ENCODE data around the gene SAE1. TPM values are rescaled to one million over a fixed set of nuclear protein-coding genes. Genes with fewer than 3 reads are reported as not detected.

Gene SAE1
- total and polyA plus RNA-seq, 7 donors: 50.5 to 191 (median 109) TPM

- intact Hi-C loops (cut with DNase I): loop anchor here (1.0 to 5.0 kb wide), 2 partner anchors 17 to 251 kb away; partner anchors contain the start of genes ARHGAP35 and SAE1
- H3K4me3 ChIP-seq: peak within 1 kb of the TSS; percentile 78 to 98 (median 97)
- H3K27ac ChIP-seq: peak within 1 kb of the TSS; percentile 97 to 100 (median 100)
- no peaks in the 10 kb centered on the region for H3K36me3 ChIP-seq
- WGBS, 2 donors: 0% methylated on average over 59 of the region's 59 CpGs
- no peaks in the 10 kb centered on the region for H3K9me3 ChIP-seq
- TF ChIP-seq POLR2A (IDR thresholded peaks at IDR 0.05) (peak; percentile 69 to 74), POLR2AphosphoS5 (IDR thresholded peaks at IDR 0.05) (peak; percentile 90 to 95 (median 93)), CTCF (IDR thresholded peaks at IDR 0.05) (no peak), EP300 (IDR thresholded peaks at IDR 0.05) (peak in 1 of 4 donors; percentile 73)
- peak; percentile 100 for DNase-seq
- H3K4me1 ChIP-seq: peaks cover 0 to 28% (median 27%) of the 10 kb centered on the region in 4 donors
- H3K27me3 ChIP-seq: no peaks in the 10 kb centered on the region
Observed at GRCh38 chr19:47112997-47113849, 17.4 kb upstream of the SAE1 start, which contains the start of gene ZC3H4. ZC3H4 (minus strand) TSS chr19:47113776; CDS start chr19:47112584, 1,192 bp downstream.

- H3K9me3 ChIP-seq: no peaks in the 10 kb centered on the region
- H3K4me3 ChIP-seq: peak overlapping the region; percentile 78 to 98 (median 97)
- peak overlapping the region; percentile 97 to 100 (median 100) for H3K27ac ChIP-seq
- DNase-seq: no peak
- no peaks in the 10 kb centered on the region for H3K27me3 ChIP-seq
- 53 to 56% methylated on average over 26 of the region's 26 CpGs for WGBS, 2 donors
- H3K4me1 ChIP-seq: peaks cover 0 to 20% (median 19%) of the 10 kb centered on the region in 4 donors
- H3K36me3 ChIP-seq: no peaks in the 10 kb centered on the region
- no peak for TF ChIP-seq POLR2A (IDR thresholded peaks at IDR 0.05)
- no peak for TF ChIP-seq CTCF (IDR thresholded peaks at IDR 0.05)
- TF ChIP-seq EP300 (IDR thresholded peaks at IDR 0.05): no peak
- no peak for TF ChIP-seq POLR2AphosphoS5 (IDR thresholded peaks at IDR 0.05)
- intact Hi-C loops (cut with DNase I): loop anchor here (1.0 to 5.0 kb wide), 2 partner anchors 16 to 252 kb away; partner anchors contain the start of genes ARHGAP35 and SAE1
Observed at GRCh38 chr19:47113850-47114651, 16.6 kb upstream of the SAE1 start.

- DNase-seq: no peak
- H3K27me3 ChIP-seq: no peaks in the 10 kb centered on the region
- no peak overlapping the region for H3K4me3 ChIP-seq
- no peaks in the 10 kb centered on the region for H3K9me3 ChIP-seq
- intact Hi-C loops (cut with DNase I): no loop called here
- H3K36me3 ChIP-seq: no peaks in the 10 kb centered on the region
- no peak for TF ChIP-seq CTCF (IDR thresholded peaks at IDR 0.05)
- WGBS, 2 donors: 75 to 90% methylated on average over 6 of the region's 6 CpGs
- H3K4me1 ChIP-seq: peaks cover 0 to 17% (median 10%) of the 10 kb centered on the region in 4 donors
- H3K27ac ChIP-seq: no peak overlapping the region
Observed at GRCh38 chr19:47120470-47121067, 10.1 kb upstream of the SAE1 start.

GRCh38 chr19:47122359-47123335 is 8.0 kb upstream of the SAE1 start:
- WGBS, 2 donors: 83 to 87% methylated on average over 14 of the region's 14 CpGs

More at GRCh38 chr19:47122359-47123335, 8.0 kb upstream of the SAE1 start:
- TF ChIP-seq POLR2A (IDR thresholded peaks at IDR 0.05) (no peak), POLR2AphosphoS5 (IDR thresholded peaks at IDR 0.05) (no peak), EP300 (IDR thresholded peaks at IDR 0.05) (no peak), CTCF (IDR thresholded peaks at IDR 0.05) (no peak)
- peak overlapping the region in 3 of 4 donors; percentile 4 to 57 (median 47) for H3K27ac ChIP-seq
- no peaks in the 10 kb centered on the region for H3K27me3 ChIP-seq
- intact Hi-C loops (cut with DNase I): no loop called here
- H3K4me1 ChIP-seq: peaks cover 0 to 17% (median 10%) of the 10 kb centered on the region in 4 donors
- no peak for DNase-seq
- no peak overlapping the region for H3K4me3 ChIP-seq
- no peaks in the 10 kb centered on the region for H3K36me3 ChIP-seq
- H3K9me3 ChIP-seq: no peaks in the 10 kb centered on the region
